Measurements from ENCODE around the gene F7.
"Not testable (repeated sequence)": the region's sequence is repeated elsewhere in the genome, so short reads cannot be mapped to it uniquely, and the experiment has no call there.

Gene F7

DNA sequence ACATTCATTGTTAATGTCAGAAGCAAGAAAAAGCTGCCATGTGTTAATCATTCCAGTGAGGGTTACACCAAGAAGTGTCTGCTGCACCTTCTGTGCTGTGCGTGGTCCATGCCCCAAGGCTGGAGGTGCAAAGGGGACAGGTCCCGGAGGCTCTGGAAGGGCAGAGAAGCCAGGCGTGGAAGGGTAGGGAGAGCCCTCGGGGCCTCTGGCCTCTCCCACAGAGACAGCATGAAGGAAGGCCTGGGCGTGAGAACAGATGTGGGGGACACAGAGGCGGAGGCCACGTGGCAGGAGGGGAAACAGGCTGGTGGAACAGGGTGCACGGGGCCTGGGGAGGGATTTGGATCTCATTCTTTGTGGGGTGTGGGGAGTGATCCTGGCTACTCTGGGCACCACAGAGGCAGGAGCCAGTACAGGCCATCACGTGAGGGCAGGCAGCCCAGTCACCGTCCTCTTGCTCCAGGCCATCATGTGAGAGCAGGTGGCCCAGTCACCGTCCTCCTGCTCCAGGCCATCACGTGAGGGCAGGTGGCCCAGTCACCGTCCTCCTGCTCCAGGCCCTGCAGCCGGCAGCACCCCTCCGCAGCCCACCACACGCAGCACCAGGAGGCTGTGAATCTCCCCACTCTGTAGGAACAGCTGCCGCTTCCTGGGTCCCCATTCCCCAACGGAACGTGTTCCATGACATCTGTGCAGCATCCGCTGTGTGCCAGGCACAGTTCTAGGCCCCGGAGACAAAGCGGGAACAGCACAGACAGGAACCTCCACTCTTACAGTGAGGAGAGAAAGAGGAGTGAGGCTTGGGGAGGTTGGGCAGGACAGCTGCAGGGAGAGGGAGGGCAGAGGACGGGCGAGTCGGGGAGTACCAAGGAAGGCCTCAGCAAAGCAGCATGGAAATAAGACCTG lies 10.2 kb upstream of the F7 start:
- DNase-seq (ENCODE audit: insufficient read length, low spot score), result no peak
- TF ChIP-seq POLR2A (IDR thresholded peaks at IDR 0.05; ENCODE audit: low read depth, low read length), result no peak
- no peak for FAIRE-seq

DNA sequence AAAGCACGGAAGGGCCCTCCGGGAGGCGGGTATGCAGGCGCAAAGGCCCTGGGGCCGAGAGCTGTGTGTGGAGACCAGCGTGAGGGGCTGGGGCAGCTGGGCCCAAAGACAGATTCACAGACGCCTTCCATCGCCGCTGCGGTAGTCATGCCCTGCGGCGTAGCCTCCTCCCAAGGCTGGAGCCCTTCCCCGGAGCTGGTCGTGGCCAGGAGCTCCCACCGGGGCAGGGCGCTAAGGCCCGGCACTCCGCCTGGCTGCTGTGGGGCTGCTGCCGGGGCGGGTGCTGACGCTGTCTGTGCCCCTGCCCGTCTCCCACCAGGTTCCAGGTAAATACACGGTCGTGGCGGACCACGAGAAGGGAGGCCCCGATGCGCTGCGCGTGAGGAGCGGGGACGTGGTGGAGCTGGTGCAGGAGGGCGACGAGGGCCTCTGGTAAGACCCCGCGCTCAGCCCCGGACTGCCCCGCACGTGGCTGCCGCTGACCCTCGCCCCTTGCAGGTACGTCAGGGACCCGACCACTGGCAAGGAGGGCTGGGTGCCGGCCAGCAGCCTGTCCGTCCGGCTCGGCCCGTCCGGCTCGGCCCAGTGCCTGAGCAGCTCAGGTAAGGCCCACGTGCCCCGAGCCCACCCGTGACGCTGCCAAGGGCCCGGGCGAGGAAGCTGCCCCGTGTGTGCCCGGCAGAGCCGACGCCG lies 9.4 kb upstream of the F7 start:
- no peak for FAIRE-seq
- DNase-seq (ENCODE audit: insufficient read length, low spot score), result no peak
- TF ChIP-seq POLR2A (IDR thresholded peaks at IDR 0.05; ENCODE audit: low read depth, low read length), result no peak

DNA sequence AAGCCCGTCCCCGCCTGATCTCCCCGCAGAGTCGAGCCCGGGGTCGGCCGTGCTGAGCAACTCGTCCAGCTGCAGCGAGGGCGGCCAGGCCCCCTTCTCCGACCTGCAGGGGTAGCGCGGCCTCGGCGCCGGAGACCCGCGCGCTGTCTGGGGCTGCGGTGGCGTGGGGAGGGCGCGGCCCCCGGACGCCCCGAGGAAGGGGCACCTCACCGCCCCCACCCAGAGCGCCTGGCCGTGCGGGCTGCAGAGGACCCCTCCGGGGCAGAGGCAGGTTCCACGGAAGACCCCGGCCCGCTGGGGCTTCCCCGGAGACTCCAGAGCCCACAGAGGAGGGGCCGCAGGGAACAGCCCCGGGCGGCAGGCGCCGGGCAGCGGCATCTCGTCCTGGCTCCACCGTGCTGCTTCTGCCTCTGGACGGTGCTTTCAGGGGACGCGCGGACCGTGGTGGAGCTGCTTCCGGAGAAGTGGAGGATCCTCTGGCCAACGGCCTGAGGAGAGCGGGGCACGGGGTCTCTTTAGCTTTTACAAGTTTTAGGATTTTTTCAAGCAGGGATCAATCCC lies 8.8 kb upstream of the F7 start:
- no peak for TF ChIP-seq POLR2A (IDR thresholded peaks at IDR 0.05; ENCODE audit: low read depth, low read length)
- DNase-seq (ENCODE audit: insufficient read length, low spot score), result no peak
- FAIRE-seq, result no peak

DNA sequence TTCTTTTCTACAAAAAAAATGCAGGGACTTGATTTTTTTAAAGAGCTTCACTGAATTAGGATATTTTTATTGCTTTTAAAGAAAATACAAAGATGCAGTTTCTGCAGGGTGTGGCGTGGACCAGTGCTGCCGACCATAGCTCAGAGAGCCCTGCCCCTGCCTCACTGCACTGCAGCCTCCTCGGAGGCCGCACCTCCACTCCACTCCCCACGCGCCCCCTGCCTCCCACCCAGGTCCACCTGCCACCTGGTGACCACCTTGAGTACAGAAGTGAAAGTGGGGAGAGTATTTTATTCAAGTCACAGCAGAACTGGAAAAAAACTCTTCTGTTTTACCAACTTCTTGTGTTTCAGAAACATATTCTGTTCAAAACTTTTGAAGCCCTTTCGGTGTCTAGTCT lies 7.9 kb upstream of the F7 start:
- FAIRE-seq (no peak), DNase-seq (ENCODE audit: insufficient read length, low spot score) (no peak)
- TF ChIP-seq POLR2A (IDR thresholded peaks at IDR 0.05; ENCODE audit: low read depth, low read length), result no peak

DNA sequence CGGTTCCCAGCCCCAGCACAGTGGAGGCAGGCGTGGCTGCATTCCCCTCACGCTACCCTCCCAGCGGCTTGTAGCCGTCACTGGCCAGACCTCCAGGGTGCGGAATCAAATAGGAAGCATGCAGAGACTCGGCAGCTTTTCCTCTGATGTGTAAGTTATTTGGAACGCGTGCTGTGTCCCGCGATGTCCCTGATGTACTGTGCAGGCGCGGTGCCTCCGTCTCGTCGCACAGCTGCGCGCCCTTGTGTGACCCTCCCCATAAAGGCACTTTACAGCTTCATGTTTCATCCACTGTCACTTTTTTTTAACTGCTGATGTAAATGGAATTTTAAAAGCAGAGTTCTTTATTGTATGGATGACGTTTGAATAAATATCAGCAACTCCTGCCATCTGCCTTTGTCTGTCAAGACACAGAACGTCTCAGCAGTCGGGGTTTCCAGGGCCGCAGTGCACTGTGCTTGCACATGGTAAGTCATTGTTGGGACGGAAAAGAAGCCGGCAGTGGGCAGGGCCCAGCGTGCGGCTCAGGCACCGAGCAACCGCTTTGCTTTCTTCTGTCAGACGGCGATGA lies 7.3 kb upstream of the F7 start:
- DNase-seq (ENCODE audit: insufficient read length, low spot score) (no peak), FAIRE-seq (no peak)
- TF ChIP-seq POLR2A (IDR thresholded peaks at IDR 0.05; ENCODE audit: low read depth, low read length), result no peak

DNA sequence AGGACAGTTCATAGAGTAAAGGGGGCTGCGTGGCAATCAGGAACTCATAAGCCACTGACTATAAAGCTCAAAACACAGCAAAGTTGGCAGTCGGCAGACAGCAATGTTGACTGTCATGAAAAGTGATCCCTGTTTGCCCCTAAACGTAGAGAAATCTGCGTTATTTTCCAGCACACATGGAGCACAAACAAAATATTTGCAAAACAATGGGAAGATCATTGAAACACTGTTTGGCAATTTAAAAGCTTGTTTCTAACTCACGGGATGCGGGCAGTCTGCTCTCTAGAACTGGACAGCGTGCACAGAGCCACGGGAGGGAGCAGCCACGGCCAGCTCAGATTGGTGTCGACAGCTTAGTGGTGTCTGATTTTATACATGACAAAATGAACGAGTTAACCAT lies 6.4 kb upstream of the F7 start:
- DNase-seq (ENCODE audit: insufficient read length, low spot score), result no peak
- no peak for FAIRE-seq
- TF ChIP-seq POLR2A (IDR thresholded peaks at IDR 0.05; ENCODE audit: low read depth, low read length), result no peak

DNA sequence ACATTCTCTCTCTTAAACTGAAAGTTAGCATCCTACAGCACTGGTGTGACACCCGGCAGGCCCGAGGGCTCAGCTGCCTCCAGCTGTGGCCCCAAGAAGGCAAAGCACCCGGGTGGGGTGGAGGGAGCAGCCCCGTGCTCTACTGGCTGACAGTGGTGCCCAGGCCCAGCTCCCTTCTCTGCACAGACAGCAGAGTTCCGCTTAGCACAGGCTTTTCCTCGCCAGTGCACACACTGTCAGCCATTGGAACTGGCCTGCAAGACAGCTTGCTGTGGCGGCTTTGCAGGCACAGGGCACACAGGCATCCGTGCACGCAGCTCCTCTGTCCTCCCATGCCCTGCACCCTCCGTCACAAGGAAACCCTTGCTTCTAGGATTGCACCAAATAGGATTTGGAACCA lies 3.3 kb upstream of the F7 start:
- FAIRE-seq; DNase-seq (ENCODE audit: insufficient read length, low spot score): not testable (repeated sequence)

DNA sequence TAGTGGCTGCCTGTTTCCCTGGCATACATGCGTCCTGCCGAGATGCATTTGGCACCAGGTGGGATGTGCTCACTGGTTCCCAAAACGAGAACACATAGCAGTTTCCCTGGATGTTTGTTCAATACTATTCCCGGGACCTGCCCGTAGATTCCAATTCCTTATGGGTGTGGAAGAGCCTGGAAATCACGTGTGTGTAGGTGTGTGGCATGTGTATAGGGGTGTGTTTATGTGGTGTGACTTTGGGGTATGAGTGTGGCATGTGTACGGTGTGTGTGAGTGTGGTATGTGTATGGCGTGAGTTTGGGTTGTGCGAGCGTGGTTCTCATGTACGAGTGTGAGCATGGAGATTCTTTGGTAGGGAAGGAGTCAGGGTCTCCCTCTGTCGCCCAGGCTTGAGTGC lies 2.9 kb upstream of the F7 start:
- TF ChIP-seq POLR2A (IDR thresholded peaks at IDR 0.05; ENCODE audit: low read depth, low read length), result no peak
- no peak for DNase-seq (ENCODE audit: insufficient read length, low spot score)
- no peak for FAIRE-seq

DNA sequence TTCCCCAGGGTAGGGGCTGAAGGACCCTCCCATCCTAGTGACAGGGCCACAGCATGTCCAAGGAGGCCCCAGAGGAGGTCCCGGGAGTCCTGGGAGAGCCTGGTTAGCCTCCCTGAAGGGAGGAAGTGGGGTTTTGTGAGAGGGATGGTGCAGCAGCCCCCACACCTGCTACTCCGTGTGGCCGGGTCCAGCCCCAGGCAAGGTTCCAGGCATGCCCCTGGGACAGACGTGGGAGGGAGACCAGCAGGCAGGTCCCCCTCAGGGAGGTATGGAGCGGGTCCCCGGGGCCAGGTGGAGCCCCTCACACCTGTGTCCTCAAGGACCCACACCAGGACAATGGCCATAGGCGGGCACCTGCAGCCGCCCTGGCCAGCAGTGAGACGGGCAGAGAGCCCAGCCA lies 1.9 kb upstream of the F7 start:
- DNase-seq (ENCODE audit: insufficient read length, low spot score) (no peak), FAIRE-seq (no peak)
- TF ChIP-seq POLR2A (IDR thresholded peaks at IDR 0.05; ENCODE audit: low read depth, low read length), result no peak

DNA sequence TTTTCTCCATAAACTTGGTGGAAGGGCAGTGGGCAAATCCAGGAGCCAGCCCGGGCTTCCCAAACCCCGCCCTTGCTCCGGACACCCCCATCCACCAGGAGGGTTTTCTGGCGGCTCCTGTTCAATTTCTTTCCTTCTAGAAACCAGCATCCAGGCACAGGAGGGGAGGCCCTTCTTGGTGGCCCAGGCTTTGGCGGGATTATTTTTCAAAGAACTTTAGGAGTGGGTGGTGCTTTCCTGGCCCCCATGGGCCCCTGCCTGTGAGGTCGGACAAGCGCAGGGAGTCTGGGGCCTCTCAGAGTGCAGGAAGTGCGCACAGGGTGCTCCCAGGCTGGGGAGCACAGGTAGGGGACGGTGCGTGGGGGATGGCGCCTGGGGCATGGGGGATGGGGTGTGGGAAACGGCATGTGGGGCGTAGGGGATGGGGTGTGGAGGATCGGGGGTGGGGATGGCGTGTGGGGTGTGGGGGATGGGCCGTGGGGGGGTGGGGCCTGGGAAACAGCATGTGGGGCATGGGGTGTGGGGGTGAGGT lies 396 bp downstream of the F7 start:
- DNase-seq (ENCODE audit: insufficient read length, low spot score) (no peak), FAIRE-seq (no peak)
- TF ChIP-seq POLR2A (IDR thresholded peaks at IDR 0.05; ENCODE audit: low read depth, low read length), result no peak

DNA sequence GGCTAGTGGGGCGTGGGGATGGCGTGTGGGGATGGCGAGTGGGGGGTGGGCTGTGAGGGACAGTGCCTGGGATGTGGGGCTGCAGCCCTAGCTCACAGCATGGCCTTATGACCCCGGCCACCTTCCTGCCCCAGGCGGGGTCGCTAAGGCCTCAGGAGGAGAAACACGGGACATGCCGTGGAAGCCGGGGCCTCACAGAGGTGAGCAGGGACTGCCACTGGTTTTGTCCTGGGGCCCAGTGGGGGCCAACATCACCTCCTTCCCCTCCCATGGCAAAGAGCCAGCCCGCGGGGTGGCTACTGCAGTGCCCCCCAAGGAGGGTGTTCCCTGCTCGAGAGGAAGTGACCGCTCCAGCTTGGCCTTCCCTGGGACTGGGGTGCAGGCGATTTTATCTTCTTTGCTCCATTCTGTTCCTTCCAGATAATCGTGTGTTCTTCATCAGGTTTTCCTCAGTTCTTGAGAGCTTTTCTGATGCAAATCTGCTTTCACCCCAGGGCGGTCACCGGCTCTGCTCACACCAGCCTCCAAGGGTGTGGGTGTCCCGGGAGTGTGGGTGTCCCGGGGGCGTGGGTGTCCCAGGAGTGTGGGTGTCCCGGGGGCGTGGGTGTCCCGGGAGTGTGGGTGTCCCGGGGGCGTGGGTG lies 1.2 kb downstream of the F7 start:
- TF ChIP-seq POLR2A (IDR thresholded peaks at IDR 0.05; ENCODE audit: low read depth, low read length), result no peak
- DNase-seq (ENCODE audit: insufficient read length, low spot score) (no peak), FAIRE-seq (no peak)

DNA sequence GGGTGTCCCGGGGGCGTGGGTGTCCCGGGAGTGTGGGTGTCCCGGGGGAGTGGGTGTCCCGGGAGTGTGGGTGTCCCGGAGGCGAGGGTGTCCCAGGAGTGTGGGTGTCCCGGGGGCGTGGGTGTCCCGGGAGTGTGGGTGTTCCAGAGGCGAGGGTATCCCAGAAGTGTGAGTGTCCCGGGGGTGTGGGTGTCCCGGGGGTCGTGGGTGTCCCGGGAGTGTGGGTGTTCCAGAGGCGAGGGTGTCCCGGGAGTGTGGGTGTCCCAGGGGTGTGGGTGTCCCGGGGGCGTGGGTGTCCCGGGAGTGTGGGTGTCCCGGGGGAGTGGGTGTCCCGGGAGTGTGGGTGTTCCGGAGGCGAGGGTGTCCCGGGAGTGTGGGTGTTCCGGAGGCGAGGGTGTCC lies 2.9 kb downstream of the F7 start:
- FAIRE-seq; DNase-seq (ENCODE audit: insufficient read length, low spot score): not testable (repeated sequence)

DNA sequence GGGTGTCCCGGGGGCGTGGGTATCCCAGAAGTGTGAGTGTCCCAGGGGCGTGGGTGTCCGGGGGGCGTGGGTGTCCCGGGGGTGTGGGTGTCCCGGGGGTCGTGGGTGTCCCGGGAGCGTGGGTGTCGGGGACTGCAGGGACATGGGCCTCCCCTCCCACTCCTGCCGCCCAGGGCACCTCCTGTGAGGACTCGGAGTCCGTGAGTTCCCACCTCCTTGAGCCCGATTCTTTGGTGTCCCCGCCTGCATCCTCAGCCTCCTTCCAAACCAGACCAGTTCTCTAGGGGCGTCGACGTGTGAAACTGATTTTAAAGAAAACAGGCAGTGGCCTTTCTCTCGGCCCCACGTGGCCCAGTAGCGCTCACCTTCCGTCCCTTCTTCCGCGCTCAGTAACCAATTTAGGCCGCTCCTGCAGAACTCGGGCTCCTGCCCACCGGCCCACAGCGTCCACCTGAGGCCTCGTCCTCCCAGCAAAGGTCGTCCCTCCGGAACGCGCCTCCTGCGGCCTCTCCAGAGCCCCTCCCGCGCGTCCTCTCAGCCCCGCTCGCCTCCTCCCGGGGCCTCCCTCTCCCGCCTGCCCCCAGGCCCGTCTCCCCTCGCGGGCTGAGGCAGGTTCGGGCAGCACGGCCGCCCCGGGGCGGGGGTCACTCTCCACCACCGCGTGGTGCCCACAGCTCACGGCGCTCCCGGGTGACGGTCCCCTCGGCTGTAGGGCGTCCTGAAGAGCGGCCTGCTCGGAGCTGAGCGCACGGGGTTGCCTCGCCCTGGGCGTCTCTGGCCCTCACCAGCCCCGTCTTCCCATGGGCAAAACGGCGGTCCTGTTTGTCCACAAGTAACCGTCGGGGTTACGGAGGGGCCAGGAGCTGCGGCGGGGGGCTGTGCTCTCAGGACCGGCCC lies 3.8 kb downstream of the F7 start:
- DNase-seq (ENCODE audit: insufficient read length, low spot score), result no peak
- FAIRE-seq, result no peak
- TF ChIP-seq POLR2A (IDR thresholded peaks at IDR 0.05; ENCODE audit: low read depth, low read length), result no peak
